Fibroblast of lung (primary cell): ENCODE results near the gene SPTBN1.

ENCODE experiments used
- CTCF ChIP-seq, 2 donors: IDR thresholded peaks in 1 of 2; conservative IDR thresholded peaks in 1 of 2; 1 replicate in 1 of 2; 2 replicates in 1 of 2; pipeline ENCODE4 v1.5.1; 2011 to 2012; ENCODE audit warnings: low read length in 2 of 2, control low read depth in 1 of 2, inconsistent platforms in 1 of 2, low read depth in 1 of 2, mild to moderate bottlenecking in 1 of 2
- EZH2 ChIP-seq: IDR thresholded peaks from 2 replicates; pipeline ENCODE4 v1.5.1; 2012; ENCODE audit warnings: low read length, control low read depth, mild to moderate bottlenecking; ENCODE audit errors: missing control alignments

- TF ChIP-seq CTCF (conservative IDR thresholded peaks at IDR 0.05 in 1 of 2, IDR thresholded peaks at IDR 0.05 in 1 of 2; ENCODE audit: low read depth in 1 of 2, low read length in 2 of 2) (no peak), EZH2 (no peak)
These were observed 219.2 kb downstream of the SPTBN1 start for GRCh38 chr2:54675281-54675680.
